Liver (tissue), 9 donors: ENCODE data around the gene SCN8A. TPM values are rescaled to one million over a fixed set of nuclear protein-coding genes. Genes with fewer than 3 reads are reported as not detected.

ENCODE experiments used
- DNase-seq: peaks from one replicate; pipeline ENCODE4 v3.0.0-alpha.2; 2017; ENCODE audit warnings: low spot score
- H3K27ac ChIP-seq, 2 donors: one replicate each; pipeline ENCODE4 v1.7.0; 2013; ENCODE audit warnings: inconsistent platforms in 2 of 2, low read length in 2 of 2, control low read depth in 1 of 2, low read depth in 1 of 2, mild to moderate bottlenecking in 1 of 2
- H3K27me3 ChIP-seq, 4 donors: one replicate each; pipeline versions ENCODE4 v1.6.1 to v1.7.0; 2013; ENCODE audit warnings: low read length in 3 of 4, inconsistent platforms in 1 of 4, mild to moderate bottlenecking in 1 of 4, moderate library complexity in 1 of 4; ENCODE audit not compliant: control insufficient read depth in 4 of 4, insufficient read depth in 4 of 4
- H3K36me3 ChIP-seq, 4 donors: one replicate each; pipeline versions ENCODE4 v1.6.1 to v1.7.0; 2013; ENCODE audit warnings: low read length in 3 of 4, mild to moderate bottlenecking in 3 of 4, low read depth in 1 of 4, moderate library complexity in 1 of 4; ENCODE audit not compliant: control insufficient read depth in 4 of 4, insufficient read depth in 3 of 4
- H3K4me1 ChIP-seq, 4 donors: one replicate each; pipeline versions ENCODE4 v1.6.1 to v1.7.0; 2013; ENCODE audit warnings: low read length in 3 of 4, mild to moderate bottlenecking in 3 of 4, moderate library complexity in 1 of 4; ENCODE audit not compliant: control insufficient read depth in 4 of 4, insufficient read depth in 4 of 4
- H3K4me3 ChIP-seq, 3 donors: one replicate each; pipeline versions ENCODE4 v1.6.1 to v1.7.0; 2013; ENCODE audit warnings: low read length in 3 of 3, control low read depth in 1 of 3, low read depth in 1 of 3, mild to moderate bottlenecking in 1 of 3
- H3K9ac ChIP-seq, 2 donors: one replicate each; pipeline ENCODE4 v1.7.0; 2013; ENCODE audit warnings: low read length in 2 of 2, mild to moderate bottlenecking in 2 of 2, moderate library complexity in 2 of 2, control low read depth in 1 of 2, low read depth in 1 of 2
- H3K9me3 ChIP-seq, 4 donors: one replicate each; pipeline versions ENCODE4 v1.6.1 to v1.7.0; 2013; ENCODE audit warnings: low read length in 3 of 4; ENCODE audit not compliant: control insufficient read depth in 4 of 4
- EGR1 ChIP-seq, 2 donors: IDR thresholded peaks; 2 replicates each; pipeline ENCODE4 v1.6.1; 2016 to 2018; ENCODE audit warnings: antibody characterized with exemption in 2 of 2, low read depth in 2 of 2
- FOXA1 ChIP-seq: IDR thresholded peaks from 2 replicates; pipeline ENCODE4 v1.6.1; 2016; ENCODE audit warnings: antibody characterized with exemption
- FOXA2 ChIP-seq: IDR thresholded peaks from 2 replicates; pipeline ENCODE4 v1.6.1; 2016; ENCODE audit warnings: antibody characterized with exemption
- GABPA ChIP-seq, 2 donors: IDR thresholded peaks in 1 of 2; conservative IDR thresholded peaks in 1 of 2; 2 replicates each; pipeline ENCODE4 v1.6.1; 2016; ENCODE audit warnings: antibody characterized with exemption in 2 of 2, mild to moderate bottlenecking in 1 of 2, moderate library complexity in 1 of 2
- HNF4A ChIP-seq, 2 donors: conservative IDR thresholded peaks; 2 replicates each; pipeline ENCODE4 v1.6.1; 2016; ENCODE audit warnings: antibody characterized with exemption in 2 of 2, mild to moderate bottlenecking in 2 of 2
- HNF4G ChIP-seq: IDR thresholded peaks from 2 replicates; pipeline ENCODE4 v1.6.1; 2016; ENCODE audit warnings: antibody characterized with exemption
- JUND ChIP-seq, 2 donors: IDR thresholded peaks; 2 replicates each; pipeline ENCODE4 v1.6.1; 2016; ENCODE audit warnings: antibody characterized with exemption in 2 of 2
- NR2F2 ChIP-seq: IDR thresholded peaks from 2 replicates; pipeline ENCODE4 v1.6.1; 2016; ENCODE audit warnings: antibody characterized with exemption
- RAD21 ChIP-seq, 2 donors: IDR thresholded peaks; 2 replicates each; pipeline ENCODE4 v1.6.1; 2016; ENCODE audit warnings: antibody characterized with exemption in 2 of 2, mild to moderate bottlenecking in 2 of 2
- RXRA ChIP-seq, 2 donors: IDR thresholded peaks; 2 replicates each; pipeline ENCODE4 v1.6.1; 2017 to 2018; ENCODE audit warnings: antibody characterized with exemption in 2 of 2, mild to moderate bottlenecking in 1 of 2
- SP1 ChIP-seq: IDR thresholded peaks from 2 replicates; pipeline ENCODE4 v1.6.1; 2018; ENCODE audit warnings: antibody characterized with exemption, mild to moderate bottlenecking
- TAF1 ChIP-seq: conservative IDR thresholded peaks from 2 replicates; pipeline ENCODE4 v1.6.1; 2016; ENCODE audit warnings: antibody characterized with exemption, mild to moderate bottlenecking
- YY1 ChIP-seq: IDR thresholded peaks from 2 replicates; pipeline ENCODE4 v1.6.1; 2016; ENCODE audit warnings: antibody characterized with exemption, mild to moderate bottlenecking
- WGBS: extraction: QIAGEN DNeasy Blood & Tissue Kit; methylation state at CpG from one replicate; pipeline ENCODE4 v1.1.7; 2013; 5-methylcytosine and 5-hydroxymethylcytosine counted together
- polyA plus RNA-seq, 2 donors: library from polyadenylated mRNA; stranded (reverse) in 1 of 2; unstranded in 1 of 2; fragments of 200-250 nt in 1 of 2; fragments of >200 nt in 1 of 2; fragmentation: Nextera tagmentation in 1 of 2; extraction: Ambion mirVana in 1 of 2; gene quantifications; one replicate each; pipeline versions ENCODE4 v1.2.1 to v1.2.3, GENCODE V29; 2013 to 2015
- total RNA-seq, 2 donors: library from RNA; depleted of rRNA; stranded (reverse); fragments of >200 nt; gene quantifications; one replicate each; pipeline ENCODE4 v1.2.3, GENCODE V29; 2014
- TF ChIP-seq, protein P1 (sequence below): IDR thresholded peaks from 2 replicates; pipeline ENCODE4 v1.6.1; 2016; ENCODE audit warnings: antibody characterized with exemption, mild to moderate bottlenecking
- TF ChIP-seq, protein P2 (sequence below): IDR thresholded peaks from 2 replicates; pipeline ENCODE4 v1.6.1; 2016; ENCODE audit warnings: antibody characterized with exemption
- TF ChIP-seq, protein P3 (sequence below): fragments of 150-350 bp; IDR thresholded peaks from 2 replicates; pipeline ENCODE4 v1.5.1; 2017; ENCODE audit warnings: improper control_type of control experiment, low read depth, low read length; ENCODE audit not compliant: missing input control
- TF ChIP-seq, protein P4 (sequence below): IDR thresholded peaks from 2 replicates; pipeline ENCODE4 v1.6.1; 2016; ENCODE audit warnings: antibody characterized with exemption
- donor health status: healthy.
- donor health status: healthy.
- donor health status: healthy.
- donor health status: healthy.
- donor health status: healthy.

Gene SCN8A
- total and polyA plus RNA-seq, 4 donors, result 0.84 to 12.7 (median 3.8) TPM

DNA sequence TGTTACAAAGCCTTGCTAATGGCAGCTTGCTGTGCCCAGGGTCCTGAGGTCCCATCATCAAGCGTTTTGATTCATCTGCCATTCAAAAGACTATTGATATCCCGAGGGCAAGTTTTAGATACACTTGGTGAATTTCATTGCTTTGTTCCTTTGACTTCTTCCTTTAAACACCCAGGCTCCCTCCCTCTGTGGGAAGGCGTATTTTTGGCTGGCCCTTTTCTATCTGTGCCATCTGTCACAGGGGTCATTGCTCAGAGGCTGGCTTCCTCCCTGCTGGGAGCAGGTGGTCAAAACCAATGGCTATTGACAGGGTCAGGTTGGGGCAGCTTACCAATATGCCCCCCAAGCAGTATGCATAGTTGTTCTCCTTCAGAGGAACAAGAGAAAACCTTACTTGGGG lies 40.0 kb downstream of the SCN8A start:
- Histone ChIP-seq H3K9me3 (no peaks in the 10 kb centered on the region), H3K27ac (no peak overlapping the region), H3K4me3 (no peak overlapping the region), H3K36me3 (no peaks in the 10 kb centered on the region), H3K9ac (no peak overlapping the region), H3K4me1 (peaks cover 8 to 25% (median 22%) of the 10 kb centered on the region in 4 donors), H3K27me3 (no peaks in the 10 kb centered on the region)
- 58% methylated on average over 3 of the region's 3 CpGs for WGBS
- no peak for DNase-seq
- no peak for TF ChIP-seq FOXA1
- TF ChIP-seq HNF4A (conservative IDR thresholded peaks at IDR 0.05), result peak in 1 of 2 donors; percentile 9
- TF ChIP-seq, protein P1, sequence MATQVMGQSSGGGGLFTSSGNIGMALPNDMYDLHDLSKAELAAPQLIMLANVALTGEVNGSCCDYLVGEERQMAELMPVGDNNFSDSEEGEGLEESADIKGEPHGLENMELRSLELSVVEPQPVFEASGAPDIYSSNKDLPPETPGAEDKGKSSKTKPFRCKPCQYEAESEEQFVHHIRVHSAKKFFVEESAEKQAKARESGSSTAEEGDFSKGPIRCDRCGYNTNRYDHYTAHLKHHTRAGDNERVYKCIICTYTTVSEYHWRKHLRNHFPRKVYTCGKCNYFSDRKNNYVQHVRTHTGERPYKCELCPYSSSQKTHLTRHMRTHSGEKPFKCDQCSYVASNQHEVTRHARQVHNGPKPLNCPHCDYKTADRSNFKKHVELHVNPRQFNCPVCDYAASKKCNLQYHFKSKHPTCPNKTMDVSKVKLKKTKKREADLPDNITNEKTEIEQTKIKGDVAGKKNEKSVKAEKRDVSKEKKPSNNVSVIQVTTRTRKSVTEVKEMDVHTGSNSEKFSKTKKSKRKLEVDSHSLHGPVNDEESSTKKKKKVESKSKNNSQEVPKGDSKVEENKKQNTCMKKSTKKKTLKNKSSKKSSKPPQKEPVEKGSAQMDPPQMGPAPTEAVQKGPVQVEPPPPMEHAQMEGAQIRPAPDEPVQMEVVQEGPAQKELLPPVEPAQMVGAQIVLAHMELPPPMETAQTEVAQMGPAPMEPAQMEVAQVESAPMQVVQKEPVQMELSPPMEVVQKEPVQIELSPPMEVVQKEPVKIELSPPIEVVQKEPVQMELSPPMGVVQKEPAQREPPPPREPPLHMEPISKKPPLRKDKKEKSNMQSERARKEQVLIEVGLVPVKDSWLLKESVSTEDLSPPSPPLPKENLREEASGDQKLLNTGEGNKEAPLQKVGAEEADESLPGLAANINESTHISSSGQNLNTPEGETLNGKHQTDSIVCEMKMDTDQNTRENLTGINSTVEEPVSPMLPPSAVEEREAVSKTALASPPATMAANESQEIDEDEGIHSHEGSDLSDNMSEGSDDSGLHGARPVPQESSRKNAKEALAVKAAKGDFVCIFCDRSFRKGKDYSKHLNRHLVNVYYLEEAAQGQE, result no peak
- TF ChIP-seq RXRA (IDR thresholded peaks at IDR 0.05), result peak in 1 of 2 donors; percentile 14
- TF ChIP-seq GABPA (IDR thresholded peaks at IDR 0.05 in 1 of 2, conservative IDR thresholded peaks at IDR 0.05 in 1 of 2), result no peak

DNA sequence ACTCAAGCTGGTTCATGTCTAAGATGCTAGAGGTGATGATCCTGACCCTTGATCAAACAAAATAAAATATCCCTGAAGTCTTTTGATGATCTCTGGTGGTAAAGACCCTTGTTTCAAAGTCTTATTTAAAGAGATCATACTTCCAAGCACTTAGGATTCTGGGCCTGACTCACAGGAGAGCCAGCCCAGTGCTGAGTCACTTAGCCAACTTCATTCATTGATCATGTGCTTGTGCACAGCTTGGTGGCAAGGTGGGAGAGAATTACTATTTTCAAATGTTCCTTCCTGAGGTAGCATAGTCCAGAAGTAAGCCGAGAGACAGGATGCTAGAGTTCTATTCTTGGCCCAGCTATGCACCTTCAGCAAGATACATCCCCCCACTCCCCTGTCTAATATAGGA lies 40.6 kb downstream of the SCN8A start:
- Histone ChIP-seq H3K27me3 (no peaks in the 10 kb centered on the region), H3K36me3 (no peaks in the 10 kb centered on the region), H3K4me3 (no peak overlapping the region), H3K4me1 (peaks cover 8 to 22% (median 18%) of the 10 kb centered on the region in 4 donors), H3K9ac (no peak overlapping the region), H3K9me3 (no peaks in the 10 kb centered on the region), H3K27ac (no peak overlapping the region)
- WGBS, result 78% methylated on average over 1 of the region's 1 CpG
- DNase-seq, result no peak
- TF ChIP-seq TAF1 (no peak), NR2F2 (no peak), RAD21 (IDR thresholded peaks at IDR 0.05) (no peak), FOXA2 (no peak), JUND (IDR thresholded peaks at IDR 0.05) (no peak), GABPA (IDR thresholded peaks at IDR 0.05 in 1 of 2, conservative IDR thresholded peaks at IDR 0.05 in 1 of 2) (no peak), SP1 (no peak)

DNA sequence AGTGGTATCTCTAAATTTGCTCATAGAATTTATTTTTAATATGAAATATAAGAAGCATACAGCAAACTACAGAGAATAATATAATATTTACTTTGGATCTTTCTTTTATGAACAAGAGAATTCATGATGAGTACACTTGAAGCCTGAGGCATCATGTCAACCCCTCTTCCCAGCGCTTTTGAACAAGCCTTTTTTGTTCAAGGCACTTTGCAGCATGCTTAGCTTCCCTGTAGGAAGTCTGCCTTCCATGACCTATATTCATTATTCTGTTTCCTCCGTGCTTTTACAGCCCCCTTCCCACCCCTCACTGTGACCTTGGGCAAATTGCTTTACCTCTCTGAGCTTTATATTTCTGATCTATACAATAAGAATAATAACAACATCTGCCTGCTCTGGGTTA lies 41.6 kb downstream of the SCN8A start:
- DNase-seq, result no peak
- TF ChIP-seq FOXA1, result no peak
- TF ChIP-seq, protein P1, result no peak
- TF ChIP-seq TAF1, result no peak
- TF ChIP-seq SP1, result no peak
- no peak for TF ChIP-seq RAD21 (IDR thresholded peaks at IDR 0.05)
- TF ChIP-seq, protein P2, sequence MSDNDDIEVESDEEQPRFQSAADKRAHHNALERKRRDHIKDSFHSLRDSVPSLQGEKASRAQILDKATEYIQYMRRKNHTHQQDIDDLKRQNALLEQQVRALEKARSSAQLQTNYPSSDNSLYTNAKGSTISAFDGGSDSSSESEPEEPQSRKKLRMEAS, result no peak
- TF ChIP-seq NR2F2, result no peak
- TF ChIP-seq HNF4G, result no peak
- no peak for TF ChIP-seq GABPA (IDR thresholded peaks at IDR 0.05 in 1 of 2, conservative IDR thresholded peaks at IDR 0.05 in 1 of 2)
- TF ChIP-seq, protein P3, sequence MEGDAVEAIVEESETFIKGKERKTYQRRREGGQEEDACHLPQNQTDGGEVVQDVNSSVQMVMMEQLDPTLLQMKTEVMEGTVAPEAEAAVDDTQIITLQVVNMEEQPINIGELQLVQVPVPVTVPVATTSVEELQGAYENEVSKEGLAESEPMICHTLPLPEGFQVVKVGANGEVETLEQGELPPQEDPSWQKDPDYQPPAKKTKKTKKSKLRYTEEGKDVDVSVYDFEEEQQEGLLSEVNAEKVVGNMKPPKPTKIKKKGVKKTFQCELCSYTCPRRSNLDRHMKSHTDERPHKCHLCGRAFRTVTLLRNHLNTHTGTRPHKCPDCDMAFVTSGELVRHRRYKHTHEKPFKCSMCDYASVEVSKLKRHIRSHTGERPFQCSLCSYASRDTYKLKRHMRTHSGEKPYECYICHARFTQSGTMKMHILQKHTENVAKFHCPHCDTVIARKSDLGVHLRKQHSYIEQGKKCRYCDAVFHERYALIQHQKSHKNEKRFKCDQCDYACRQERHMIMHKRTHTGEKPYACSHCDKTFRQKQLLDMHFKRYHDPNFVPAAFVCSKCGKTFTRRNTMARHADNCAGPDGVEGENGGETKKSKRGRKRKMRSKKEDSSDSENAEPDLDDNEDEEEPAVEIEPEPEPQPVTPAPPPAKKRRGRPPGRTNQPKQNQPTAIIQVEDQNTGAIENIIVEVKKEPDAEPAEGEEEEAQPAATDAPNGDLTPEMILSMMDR, result no peak
- no peak for TF ChIP-seq JUND (IDR thresholded peaks at IDR 0.05)
- no peak for TF ChIP-seq RXRA (IDR thresholded peaks at IDR 0.05)
- TF ChIP-seq HNF4A (conservative IDR thresholded peaks at IDR 0.05), result no peak
- TF ChIP-seq, protein P4, sequence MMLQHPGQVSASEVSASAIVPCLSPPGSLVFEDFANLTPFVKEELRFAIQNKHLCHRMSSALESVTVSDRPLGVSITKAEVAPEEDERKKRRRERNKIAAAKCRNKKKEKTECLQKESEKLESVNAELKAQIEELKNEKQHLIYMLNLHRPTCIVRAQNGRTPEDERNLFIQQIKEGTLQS, result no peak
- TF ChIP-seq EGR1 (IDR thresholded peaks at IDR 0.05; ENCODE audit: low read depth in 2 of 2), result no peak
- no peak for TF ChIP-seq YY1

More for the DNA sequence above, 41.6 kb downstream of the SCN8A start:
- WGBS, result 77% methylated on average over 2 of the region's 2 CpGs
- H3K36me3 ChIP-seq, result no peaks in the 10 kb centered on the region
- peaks cover 7 to 13% (median 9%) of the 10 kb centered on the region in 4 donors for H3K4me1 ChIP-seq
- no peak overlapping the region for H3K27ac ChIP-seq
- no peaks in the 10 kb centered on the region for H3K27me3 ChIP-seq
- no peak overlapping the region for H3K9ac ChIP-seq
- peaks cover 0 to 3% (median 0%) of the 10 kb centered on the region in 4 donors for H3K9me3 ChIP-seq
- H3K4me3 ChIP-seq, result no peak overlapping the region
